Hepatocyte (in vitro differentiated cells): ENCODE data around the gene TET2.

Source experiments
- CTCF ChIP-seq: fragments of 200-600 bp; sonication (generic); IDR thresholded peaks from 2 replicates; pipeline ENCODE4 v1.5.1; 2016; ENCODE audit warnings: antibody characterized with exemption, mild to moderate bottlenecking; ENCODE audit not compliant: poor library complexity
- EZH2phosphoT487 ChIP-seq: fragments of 200-600 bp; sonication (generic); IDR thresholded peaks from one replicate; pipeline ENCODE4 v1.6.1; 2018; ENCODE audit warnings: antibody characterized with exemption, mild to moderate bottlenecking, low read depth, moderate library complexity; ENCODE audit not compliant: unreplicated experiment, severe bottlenecking

- no peak for TF ChIP-seq CTCF
- no peak for TF ChIP-seq EZH2phosphoT487
These were observed 46.9 kb downstream of the TET2 start for GRCh38 chr4:105193536-105193935.
